Measurements from ENCODE around the gene PEMT.

DNA sequence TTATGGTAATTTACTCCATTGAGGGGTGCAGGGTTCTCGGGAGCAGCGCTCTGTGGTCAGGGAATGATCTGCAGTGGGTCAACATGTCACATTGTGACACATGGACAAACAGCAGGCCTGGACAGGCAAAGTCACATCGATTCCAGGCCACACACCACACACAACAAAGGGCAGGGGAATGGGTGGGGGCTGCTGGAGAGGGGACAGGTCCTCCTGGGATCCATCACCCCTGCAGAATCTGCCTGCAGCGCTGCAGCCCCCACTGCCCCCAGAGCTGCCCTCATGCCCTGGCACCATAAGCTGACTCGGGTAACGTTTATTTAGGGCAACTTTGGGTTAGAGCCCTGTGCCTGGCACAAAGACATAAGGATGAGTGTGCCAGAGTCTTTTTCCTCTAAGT is 9.1 kb downstream of the PEMT start:
- no peak for TF ChIP-seq FOXP2 (optimal IDR thresholded peaks at IDR 0.05; ENCODE audit: control extremely low read depth, extremely low read length, insufficient read depth)
- no peak for TF ChIP-seq POLR2AphosphoS5 (IDR thresholded peaks at IDR 0.05; ENCODE audit: borderline replicate concordance, low read depth, low read length)
- TF ChIP-seq EZH2 (IDR thresholded peaks at IDR 0.05) = no peak

Data from SK-N-MC (cell line).